HG02938 (cell line): ENCODE measurements around the gene ZNF664.

Experiments used
- ATAC-seq: cut with Tn5 transposase; IDR thresholded peaks from one replicate; pipeline ENCODE4 v1.9.1; 2021; ENCODE audit warnings: mild to moderate bottlenecking, moderate library complexity; ENCODE audit not compliant: unreplicated experiment

ZNF664 gene

DNA sequence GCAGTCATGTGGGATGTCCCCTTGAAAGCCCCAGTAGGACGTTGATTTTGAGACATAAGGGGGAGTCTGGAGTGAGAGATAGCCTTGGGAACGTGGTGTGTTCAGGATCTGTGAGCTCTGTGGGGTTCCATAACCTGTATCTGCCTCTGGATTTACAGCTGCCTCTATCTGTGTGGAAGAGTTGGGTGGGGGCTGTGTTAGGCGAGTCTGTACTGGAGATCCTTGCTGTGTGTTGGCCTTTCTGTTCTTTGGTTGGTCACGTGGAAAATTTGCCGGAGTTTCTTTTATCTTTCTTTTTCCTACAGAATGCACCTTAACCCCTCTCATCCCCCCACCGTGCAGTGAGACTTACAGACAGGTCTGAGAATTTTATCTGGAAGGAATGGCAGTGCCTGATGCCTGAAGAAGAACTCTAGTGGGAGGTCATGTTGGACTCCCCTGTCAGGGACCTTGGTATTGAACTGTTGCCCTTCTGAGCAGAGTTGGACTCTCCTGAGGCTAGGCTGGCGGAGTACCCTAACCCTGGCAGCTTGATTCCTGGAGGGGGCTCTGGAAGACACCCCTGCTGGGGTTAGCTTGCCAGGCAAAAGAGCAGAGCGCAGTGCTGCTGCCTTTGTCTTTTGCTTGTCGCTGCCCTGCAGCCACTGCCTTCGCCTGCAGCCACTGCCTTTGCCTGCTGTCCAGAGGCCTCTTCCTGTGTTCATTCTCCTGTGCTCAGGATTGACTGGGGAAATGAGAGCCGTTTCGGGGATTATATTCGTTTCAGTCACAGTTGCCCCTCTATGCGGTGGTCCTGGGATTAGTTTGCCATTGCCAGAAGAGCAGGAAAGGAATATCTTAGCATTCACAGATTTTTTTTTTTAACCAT is 34.1 kb downstream of the ZNF664 start:
- ATAC-seq = no peak

- no peak for ATAC-seq
Observed at GRCh38 chr12:124007826-124008570, 35.0 kb downstream of the ZNF664 start.

- no peak for ATAC-seq
Observed at GRCh38 chr12:124008595-124008994, 35.6 kb downstream of the ZNF664 start.

- ATAC-seq = no peak
Observed at GRCh38 chr12:124009781-124010180, 36.8 kb downstream of the ZNF664 start.

GRCh38 chr12:124010687-124011086 is 37.7 kb downstream of the ZNF664 start:
- ATAC-seq = no peak

DNA sequence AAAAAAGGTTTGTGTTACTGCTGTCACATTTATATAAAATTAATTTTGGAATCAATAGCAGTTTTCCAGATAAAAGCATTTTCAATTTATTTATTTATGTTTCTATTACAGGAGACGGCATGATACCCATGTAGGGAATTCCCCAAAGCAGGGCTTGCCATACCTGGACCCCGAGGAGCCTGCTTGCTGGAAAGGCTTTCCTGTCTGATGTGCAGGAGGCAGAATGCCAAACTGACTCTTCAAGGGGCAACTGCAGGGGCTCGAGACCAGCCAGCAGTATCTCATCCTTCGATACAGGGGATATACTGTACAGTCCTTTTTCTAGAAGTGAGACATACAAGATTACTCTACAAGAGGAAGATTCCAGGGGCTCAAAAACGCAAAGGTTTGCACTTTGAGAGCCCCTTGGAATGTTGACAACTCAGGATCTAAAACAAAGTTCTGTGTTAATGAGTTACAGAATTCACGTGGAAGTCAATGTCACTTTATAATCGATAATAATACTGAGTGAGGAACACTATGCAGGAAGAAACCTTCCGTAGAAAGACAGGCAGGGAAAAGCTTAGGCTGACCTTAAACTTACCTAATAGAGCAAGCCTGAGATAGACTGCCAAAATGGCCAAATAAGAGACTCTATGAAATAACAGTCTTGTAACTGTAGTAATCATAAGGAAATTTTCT is 38.6 kb downstream of the ZNF664 start:
- no peak for ATAC-seq

DNA sequence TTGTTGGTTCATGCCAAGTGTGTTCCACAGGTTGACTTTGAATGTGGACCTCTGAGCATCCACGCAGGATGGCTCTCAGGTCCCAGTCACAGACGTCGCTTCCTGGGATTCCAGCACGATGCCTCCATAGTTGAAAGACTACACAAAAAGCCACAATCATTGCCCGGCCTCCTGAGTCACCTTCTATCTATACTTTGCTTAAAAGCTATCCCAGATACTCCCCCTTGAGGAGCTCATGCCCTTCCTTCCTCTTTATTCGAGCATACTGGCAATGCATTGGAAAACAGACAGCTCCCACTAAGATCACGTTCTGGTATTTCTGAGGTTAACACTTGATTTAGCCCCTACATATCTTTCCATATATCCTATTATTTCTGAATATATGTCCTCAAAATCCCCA is 40.1 kb downstream of the ZNF664 start:
- ATAC-seq = no peak

DNA sequence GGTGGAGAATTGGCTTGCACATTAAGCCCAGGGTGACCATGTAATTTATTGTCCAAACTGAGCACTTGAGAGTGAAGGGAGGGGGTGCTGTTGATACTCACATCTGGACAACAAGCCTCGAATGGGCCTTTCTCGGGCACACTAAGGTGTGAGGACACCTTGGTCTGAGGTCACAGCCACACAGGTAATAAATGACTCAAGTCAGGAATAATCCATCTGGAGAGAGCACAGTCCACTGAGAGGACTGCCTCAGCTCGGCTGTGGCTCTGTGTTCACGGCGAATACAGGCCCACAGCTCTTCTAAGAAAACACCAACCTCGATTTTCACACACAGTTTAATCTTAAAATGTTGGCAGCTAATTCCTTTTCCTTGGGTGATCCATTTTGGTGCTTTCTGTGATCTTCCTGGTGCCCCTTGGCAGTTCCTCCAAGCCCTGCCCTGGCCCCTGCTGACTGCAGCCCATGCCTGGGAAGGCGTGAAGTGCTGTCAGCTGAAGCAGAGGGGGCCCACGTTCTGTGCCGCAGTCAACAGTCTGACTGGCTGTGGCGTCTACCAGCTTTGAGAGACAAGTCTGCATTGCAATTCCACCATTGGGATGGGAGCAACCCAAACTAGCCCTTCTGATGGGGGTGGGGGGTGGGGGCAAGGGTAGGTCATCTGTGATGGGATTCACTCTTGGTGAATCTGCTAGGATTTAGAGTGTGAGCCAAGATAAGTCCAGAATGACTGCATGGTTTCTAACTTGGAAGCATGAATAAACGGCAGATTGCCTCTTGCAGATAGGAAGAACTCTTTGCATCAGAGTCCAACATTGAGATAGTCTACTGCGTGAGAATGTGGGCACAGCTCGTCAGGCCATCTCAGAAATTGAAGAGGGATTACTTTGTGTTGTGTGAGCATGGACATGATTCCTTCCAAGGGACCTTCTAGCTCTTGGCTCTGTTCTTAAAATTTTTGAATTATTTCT is 42.8 kb downstream of the ZNF664 start:
- ATAC-seq = no peak

- ATAC-seq = no peak
Observed at GRCh38 chr12:124017064-124017463, 44.0 kb downstream of the ZNF664 start.

DNA sequence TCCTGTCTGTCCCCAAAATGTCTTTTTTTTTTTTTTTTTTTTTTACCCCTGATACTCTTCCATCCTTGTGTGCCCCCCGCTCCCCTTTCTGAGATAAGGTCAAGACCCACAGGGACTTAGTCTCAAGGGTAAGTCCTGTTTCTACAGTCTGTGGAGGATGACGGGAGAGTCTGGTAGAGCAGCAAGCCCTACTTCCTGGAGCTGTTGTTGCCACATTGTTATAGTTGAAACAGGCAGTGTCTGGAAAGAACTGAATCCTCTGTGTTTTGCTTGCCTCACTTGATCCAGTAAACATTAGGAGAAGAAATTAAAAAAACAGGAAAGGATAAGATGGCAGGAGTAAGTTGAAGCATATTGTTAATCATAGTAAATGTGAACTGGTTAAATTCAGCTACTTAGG is 45.5 kb downstream of the ZNF664 start:
- no peak for ATAC-seq

DNA sequence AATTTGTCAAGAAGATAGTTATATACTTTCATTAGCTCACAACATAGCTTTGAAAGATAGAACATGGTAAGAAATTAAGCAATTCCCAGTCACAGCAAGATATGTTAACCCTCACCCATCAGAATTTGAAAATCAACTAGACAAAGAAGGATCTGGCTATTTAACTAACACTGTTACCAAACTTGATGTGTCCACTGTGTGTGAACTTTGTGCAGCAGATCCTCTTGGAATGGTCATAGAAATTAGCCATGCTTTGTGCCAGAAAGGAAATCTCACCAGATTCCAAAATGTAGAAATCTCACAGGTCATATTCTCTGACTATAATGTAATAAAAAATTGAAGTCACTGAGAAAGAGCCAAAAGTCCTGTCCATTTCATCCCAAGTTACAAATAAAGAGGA is 46.1 kb downstream of the ZNF664 start:
- no peak for ATAC-seq

GRCh38 chr12:124020514-124020949 is 47.5 kb downstream of the ZNF664 start:
- no peak for ATAC-seq

- ATAC-seq = no peak
Observed at GRCh38 chr12:124021007-124021406, 48.0 kb downstream of the ZNF664 start.

DNA sequence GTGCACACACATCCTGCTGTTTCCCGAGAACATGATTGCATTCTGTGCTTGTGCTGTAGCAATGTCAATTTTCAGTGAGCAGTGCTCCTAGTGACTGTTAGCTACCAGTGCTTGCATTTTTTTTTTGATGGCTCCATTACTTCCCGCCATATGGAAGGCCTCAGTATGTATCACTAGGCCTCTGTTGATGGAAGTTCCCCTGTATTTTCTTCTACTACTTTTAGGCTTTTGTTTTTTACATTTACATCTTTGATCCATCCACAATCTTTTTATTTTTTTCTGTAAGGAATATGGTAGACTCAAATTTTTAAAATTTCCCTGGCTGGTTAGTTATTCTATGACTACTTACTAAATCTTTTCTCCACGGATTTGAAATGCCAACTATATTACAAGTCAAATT is 49.1 kb downstream of the ZNF664 start:
- ATAC-seq = no peak

DNA sequence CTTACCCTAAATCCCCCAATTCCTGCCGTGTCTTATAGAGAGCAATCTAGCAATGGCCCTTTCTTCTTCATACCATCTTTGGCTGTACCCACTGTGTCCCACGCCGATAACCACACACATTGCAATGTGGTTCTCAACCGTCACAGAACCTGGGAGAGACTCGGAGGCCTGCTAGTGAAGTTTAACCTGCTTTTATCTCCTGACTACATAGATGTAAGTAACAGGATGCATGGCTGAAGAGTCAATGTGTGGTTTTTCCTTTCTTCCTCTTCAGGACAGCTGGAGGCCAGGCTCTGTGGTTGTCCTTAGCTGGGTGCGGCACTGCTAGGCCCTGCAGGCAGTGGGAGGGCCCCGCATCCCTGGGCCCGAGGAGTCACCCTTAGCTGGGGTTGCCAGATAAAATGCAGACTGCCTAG is 51.3 kb downstream of the ZNF664 start:
- ATAC-seq = no peak

DNA sequence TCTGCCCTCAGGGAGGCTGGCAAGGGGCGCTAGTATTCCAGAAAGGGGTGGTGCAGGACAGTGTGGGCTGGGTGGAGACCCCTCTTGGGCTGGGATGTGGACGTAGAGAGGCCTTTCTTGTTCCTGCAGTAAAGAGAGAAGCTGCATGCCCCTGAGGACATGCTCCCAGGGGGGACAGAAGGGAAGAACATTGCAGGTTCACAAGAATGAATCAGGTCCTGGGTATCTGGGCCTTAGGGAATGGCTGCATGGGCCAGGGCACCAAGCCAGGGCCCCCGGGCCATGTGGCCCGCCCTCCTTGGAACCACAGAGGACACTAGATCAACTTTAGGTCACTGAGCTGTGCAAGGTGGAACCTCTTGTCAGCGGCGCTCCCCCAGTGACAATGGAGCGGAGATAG is 51.8 kb downstream of the ZNF664 start:
- no peak for ATAC-seq

DNA sequence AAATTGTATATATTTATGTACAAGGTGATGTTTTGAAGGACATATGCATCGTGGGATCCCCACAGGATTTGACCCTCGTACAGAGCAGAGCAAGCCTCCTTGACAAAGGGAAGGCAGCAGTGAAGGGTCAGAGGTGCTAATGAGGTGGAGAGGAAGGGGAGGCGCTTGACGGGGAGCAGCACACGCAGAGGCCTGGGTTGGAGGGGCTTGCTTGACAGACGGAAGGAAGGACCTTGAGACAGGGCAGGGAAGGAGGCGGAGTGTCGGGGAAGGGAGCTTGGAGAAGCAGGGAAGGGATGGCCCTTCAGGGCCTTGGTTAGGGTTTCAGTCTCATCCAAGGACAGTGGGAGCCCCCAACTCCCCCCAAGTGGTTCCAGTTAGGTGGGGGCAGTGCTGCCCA is 52.6 kb downstream of the ZNF664 start:
- ATAC-seq = no peak

DNA sequence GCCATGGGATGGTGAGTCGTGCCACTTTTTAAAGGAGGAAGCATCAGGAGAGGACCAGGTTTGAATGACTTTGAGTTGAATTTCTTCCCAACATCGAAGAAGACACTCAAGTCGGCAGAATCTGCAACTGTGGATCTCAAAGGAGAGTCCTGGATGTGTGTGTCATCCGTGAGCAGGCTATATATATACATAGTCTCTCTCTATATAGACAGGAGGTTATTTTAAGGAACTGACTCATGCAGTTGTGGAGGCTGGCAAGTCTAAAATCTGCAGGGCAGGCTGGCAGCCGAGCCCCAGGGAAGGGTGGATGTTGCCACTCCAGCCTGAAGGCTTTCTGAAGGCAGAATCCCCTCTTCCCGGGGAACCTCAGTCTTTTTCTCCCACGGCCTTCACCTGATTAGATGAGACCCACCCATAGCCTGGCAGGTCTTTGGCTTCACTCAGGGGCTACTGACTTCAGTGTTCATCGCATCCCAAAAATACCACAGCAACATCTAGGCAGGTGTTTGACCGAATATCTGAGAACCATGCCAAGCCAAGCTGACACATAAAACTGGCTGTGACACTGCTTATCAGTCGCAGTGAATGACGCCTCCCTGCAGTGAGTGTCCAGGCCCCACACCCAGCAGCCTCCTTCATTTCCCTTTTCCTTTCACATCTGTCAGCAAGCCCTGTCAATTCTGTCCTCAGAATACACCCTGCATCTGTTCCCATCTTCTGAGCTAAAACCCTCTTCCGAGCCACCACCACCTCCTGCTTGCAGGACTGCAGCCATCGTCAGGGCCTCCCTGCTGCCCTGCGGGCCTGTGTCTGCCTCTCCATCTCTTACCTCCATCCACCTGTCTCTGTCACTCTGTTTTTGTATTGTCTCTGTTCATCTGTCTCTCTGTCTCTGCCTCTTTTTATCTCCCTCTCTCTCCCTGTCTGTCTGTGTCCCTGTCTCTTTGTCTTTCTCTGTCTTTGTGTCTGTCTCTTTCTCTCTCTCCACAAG is 54.0 kb downstream of the ZNF664 start:
- no peak for ATAC-seq
